Measurements from ENCODE around the gene PTPRT. TPM values are rescaled to one million over a fixed set of nuclear protein-coding genes. Genes with fewer than 3 reads are reported as not detected.

Gene PTPRT
- total RNA-seq, 1 experiment from 2014 or later = not detected

- no peaks in the 10 kb centered on the region for H3K9me3 ChIP-seq (ENCODE audit: low read depth, low read length, poor library complexity, severe bottlenecking)
- CTCF ChIA-PET = no interaction called here
- H3K4me1 ChIP-seq (ENCODE audit: insufficient read depth, low read length, poor library complexity, severe bottlenecking) = no peaks in the 10 kb centered on the region
- no peak overlapping the region for H3K27ac ChIP-seq (ENCODE audit: low read depth, low read length, poor library complexity, severe bottlenecking)
- BruUV-seq (replicated peaks) = no TSS peak
- DNase-seq (ENCODE audit: low spot score) = no peak
- H3K36me3 ChIP-seq (ENCODE audit: insufficient read depth, low read length, poor library complexity, severe bottlenecking) = no peaks in the 10 kb centered on the region
- peaks cover 4% of the 10 kb centered on the region for H3K27me3 ChIP-seq (replicated peaks; ENCODE audit: insufficient read depth, low read depth, low read length, poor library complexity)
- TF ChIP-seq EZH2 (IDR thresholded peaks at IDR 0.05; ENCODE audit: borderline replicate concordance, low read depth, low read length, poor library complexity, severe bottlenecking) (no peak), CTCF (conservative IDR thresholded peaks at IDR 0.05; ENCODE audit: low read depth, low read length) (no peak)
- POLR2A ChIA-PET (ENCODE audit: low non-redundant PET) = no interaction called here
- intact Hi-C loops (cut with micrococcal nuclease; ENCODE audit: unreplicated experiment) = no loop called here
- no peak overlapping the region for H3K4me3 ChIP-seq (ENCODE audit: low read depth, low read length, poor library complexity, severe bottlenecking)
Measured at GRCh38 chr20:42158272-42158671, 1031.4 kb downstream of the PTPRT start.

- TF ChIP-seq EZH2 (IDR thresholded peaks at IDR 0.05; ENCODE audit: borderline replicate concordance, low read depth, low read length, poor library complexity, severe bottlenecking) = no peak
- TF ChIP-seq CTCF (conservative IDR thresholded peaks at IDR 0.05; ENCODE audit: low read depth, low read length) = no peak
- no peak for DNase-seq (ENCODE audit: low spot score)
- H3K27ac ChIP-seq (ENCODE audit: low read depth, low read length, poor library complexity, severe bottlenecking) = no peak overlapping the region
- POLR2A ChIA-PET (ENCODE audit: low non-redundant PET) = no interaction called here
- no peaks in the 10 kb centered on the region for H3K36me3 ChIP-seq (ENCODE audit: insufficient read depth, low read length, poor library complexity, severe bottlenecking)
- no peak overlapping the region for H3K4me3 ChIP-seq (ENCODE audit: low read depth, low read length, poor library complexity, severe bottlenecking)
- BruUV-seq (replicated peaks) = no TSS peak
- intact Hi-C loops (cut with micrococcal nuclease; ENCODE audit: unreplicated experiment) = no loop called here
- H3K9me3 ChIP-seq (ENCODE audit: low read depth, low read length, poor library complexity, severe bottlenecking) = no peaks in the 10 kb centered on the region
- CTCF ChIA-PET = no interaction called here
- no peaks in the 10 kb centered on the region for H3K4me1 ChIP-seq (ENCODE audit: insufficient read depth, low read length, poor library complexity, severe bottlenecking)
- peaks cover 4% of the 10 kb centered on the region for H3K27me3 ChIP-seq (replicated peaks; ENCODE audit: insufficient read depth, low read depth, low read length, poor library complexity)
Measured at GRCh38 chr20:42155586-42155985, 1034.1 kb downstream of the PTPRT start.

GRCh38 chr20:42152575-42152974 lies 1037.1 kb downstream of the PTPRT start:
- H3K27ac ChIP-seq (ENCODE audit: low read depth, low read length, poor library complexity, severe bottlenecking) = no peak overlapping the region
- H3K36me3 ChIP-seq (ENCODE audit: insufficient read depth, low read length, poor library complexity, severe bottlenecking) = no peaks in the 10 kb centered on the region
- intact Hi-C loops (cut with micrococcal nuclease; ENCODE audit: unreplicated experiment) = no loop called here
- no peaks in the 10 kb centered on the region for H3K27me3 ChIP-seq (replicated peaks; ENCODE audit: insufficient read depth, low read depth, low read length, poor library complexity)
- DNase-seq (ENCODE audit: low spot score) = no peak
- TF ChIP-seq EZH2 (IDR thresholded peaks at IDR 0.05; ENCODE audit: borderline replicate concordance, low read depth, low read length, poor library complexity, severe bottlenecking) = no peak
- TF ChIP-seq CTCF (conservative IDR thresholded peaks at IDR 0.05; ENCODE audit: low read depth, low read length) = no peak
- H3K9me3 ChIP-seq (ENCODE audit: low read depth, low read length, poor library complexity, severe bottlenecking) = no peaks in the 10 kb centered on the region
- ChIA-PET CTCF (no interaction called here), POLR2A (ENCODE audit: low non-redundant PET) (no interaction called here)
- no TSS peak for BruUV-seq (replicated peaks)
- H3K4me1 ChIP-seq (ENCODE audit: insufficient read depth, low read length, poor library complexity, severe bottlenecking) = no peaks in the 10 kb centered on the region
- no peak overlapping the region for H3K4me3 ChIP-seq (ENCODE audit: low read depth, low read length, poor library complexity, severe bottlenecking)
